GM12878 (cell line): ENCODE measurements around the gene DIS3L2. TPM values are rescaled to one million over a fixed set of nuclear protein-coding genes. Genes with fewer than 3 reads are reported as not detected.

Experiments
- ATAC-seq: fragments of 200-7000 bp; cut with Tn5 transposase; 3 replicates; pipeline ENCODE4 v1.9.1; 2020; ENCODE audit warnings: mild to moderate bottlenecking, moderate library complexity
- BruUV-seq: library from RNA; stranded (reverse); fragments of 400-500 nt; replicated peaks from 2 replicates; lab custom pipeline; 2021; lab: Mats Ljungman, UMichigan
- CTCF ChIA-PET: fragments of 300-600 bp; sonication (Branson Sonifier 250); formaldehyde crosslinking; extraction: SDS; loops from one replicate; lab custom pipeline; 2021; ENCODE audit warnings: inconsistent platforms; lab: Yijun Ruan, JAX
- POLR2A ChIA-PET: fragments of 350-600 bp; formaldehyde crosslinking; extraction: SDS; loops from one replicate; lab custom pipeline; 2021; ENCODE audit warnings: inconsistent platforms; lab: Charles Lee
- RAD21 ChIA-PET: fragments of 300-600 bp; sonication (Branson Sonifier 250); formaldehyde crosslinking; loops from one replicate; lab custom pipeline; 2023; ENCODE audit warnings: antibody characterized with exemption; ENCODE audit not compliant: unreplicated experiment; lab: Charles Lee
- SMC1A ChIA-PET: fragments of 300-600 bp; sonication (Branson Sonifier 250); formaldehyde crosslinking; loops from one replicate; lab custom pipeline; 2023; ENCODE audit not compliant: unreplicated experiment, uncharacterized antibody; lab: Charles Lee
- DNase-seq: peaks from one replicate; pipeline ENCODE4 v3.0.0-alpha.2; 2011; ENCODE audit warnings: low read depth, low spot score
- FAIRE-seq: peaks from 3 replicates; lab custom pipeline; 2011; peaks lifted over from hg19 to GRCh38; lab: Jason Lieb, UNC
- H2AFZ ChIP-seq: 2 replicates; pipeline ENCODE4 v1.6.0; 2011; ENCODE audit warnings: low read depth, low read length, control low read depth; ENCODE audit not compliant: control insufficient read depth
- H3K27ac ChIP-seq: 2 replicates; pipeline ENCODE4 v1.5.1; 2011; ENCODE audit warnings: control low read depth; ENCODE audit not compliant: control insufficient read depth, insufficient read depth
- H3K27me3 ChIP-seq, 2 experiments: replicated peaks in 1 of 2; 2 replicates each; pipeline versions ENCODE4 v1.6.0 to v1.6.1; 2011; ENCODE audit warnings: low read length in 1 of 2; ENCODE audit not compliant: control insufficient read depth in 2 of 2, insufficient read depth in 2 of 2
- H3K36me3 ChIP-seq, 2 experiments: 2 replicates each; pipeline ENCODE4 v1.5.1; 2011; ENCODE audit warnings: low read length in 1 of 2; ENCODE audit not compliant: control insufficient read depth in 2 of 2, insufficient read depth in 2 of 2
- H3K4me1 ChIP-seq: 2 replicates; pipeline ENCODE4 v1.6.1; 2011; ENCODE audit warnings: mild to moderate bottlenecking, low read length, moderate library complexity, mixed read lengths; ENCODE audit not compliant: control insufficient read depth, insufficient read depth
- H3K4me2 ChIP-seq: 2 replicates; pipeline ENCODE4 v1.6.0; 2011; ENCODE audit warnings: control low read depth; ENCODE audit not compliant: control insufficient read depth, insufficient read depth
- H3K4me3 ChIP-seq: fragments of 200-600 bp; sonication (generic); 2 replicates; pipeline ENCODE4 v1.5.1; 2016
- H3K79me2 ChIP-seq: 2 replicates; pipeline ENCODE4 v1.6.0; 2011; ENCODE audit warnings: low read length; ENCODE audit not compliant: control insufficient read depth, insufficient read depth
- H3K9ac ChIP-seq: 2 replicates; pipeline ENCODE4 v1.8.0; 2011; ENCODE audit warnings: low read length, control low read depth, mixed read lengths; ENCODE audit not compliant: control insufficient read depth, insufficient read depth
- H3K9me3 ChIP-seq: replicated peaks from 3 replicates; pipeline ENCODE4 v1.5.1; 2011; ENCODE audit warnings: mild to moderate bottlenecking, low read length; ENCODE audit not compliant: control insufficient read depth, insufficient read depth
- H4K20me1 ChIP-seq: 2 replicates; pipeline ENCODE4 v1.6.0; 2011; ENCODE audit not compliant: control insufficient read depth, insufficient read depth
- ETV6 ChIP-seq, 2 experiments: fragments of 450-650 bp in 1 of 2; IDR thresholded peaks in 1 of 2; conservative IDR thresholded peaks in 1 of 2; 2 replicates each; pipeline ENCODE4 v1.6.1; 2014; ENCODE audit warnings: antibody characterized with exemption in 1 of 2, borderline replicate concordance in 1 of 2, low read depth in 1 of 2, mild to moderate bottlenecking in 1 of 2, moderate library complexity in 1 of 2
- FOXM1 ChIP-seq: IDR thresholded peaks from 2 replicates; pipeline ENCODE4 v1.6.1; 2012; ENCODE audit warnings: low read depth, mild to moderate bottlenecking, inconsistent platforms, low read length, moderate library complexity
- HDAC2 ChIP-seq: fragments of 200-600 bp; sonication (generic); IDR thresholded peaks from 2 replicates; pipeline ENCODE4 v1.6.1; 2017
- HDGF ChIP-seq: fragments of 450-650 bp; IDR thresholded peaks from 2 replicates; pipeline ENCODE4 v1.6.1; 2016; ENCODE audit warnings: antibody characterized with exemption
- IKZF1 ChIP-seq: fragments of 450-650 bp; conservative IDR thresholded peaks from 2 replicates; pipeline ENCODE4 v1.6.1; 2017; ENCODE audit warnings: antibody characterized with exemption, mild to moderate bottlenecking
- LARP7 ChIP-seq: fragments of 450-650 bp; IDR thresholded peaks from 2 replicates; pipeline ENCODE4 v1.6.1; 2017; ENCODE audit warnings: mild to moderate bottlenecking
- NBN ChIP-seq: fragments of 450-650 bp; IDR thresholded peaks from 2 replicates; pipeline ENCODE4 v1.6.1; 2016
- NFYB ChIP-seq: IDR thresholded peaks from 2 replicates; pipeline ENCODE4 v1.6.1; 2011; ENCODE audit warnings: low read depth, mild to moderate bottlenecking, low read length, improper control_type of control experiment, moderate library complexity; ENCODE audit not compliant: insufficient read depth
- SIN3A ChIP-seq: IDR thresholded peaks from 2 replicates; pipeline ENCODE4 v1.6.1; 2012; ENCODE audit warnings: low read depth, low read length, improper control_type of control experiment
- SUPT20H ChIP-seq: IDR thresholded peaks from 2 replicates; pipeline ENCODE4 v1.6.1; 2011; ENCODE audit warnings: low read depth, mild to moderate bottlenecking, low read length, moderate library complexity, borderline replicate concordance; ENCODE audit not compliant: control insufficient read depth
- ZNF384 ChIP-seq: IDR thresholded peaks from 2 replicates; pipeline ENCODE4 v1.6.1; 2012; ENCODE audit warnings: low read depth, mild to moderate bottlenecking, low read length, improper control_type of control experiment, borderline replicate concordance
- WGBS: methylation state at CpG from one replicate; pipeline ENCODE4 v1.1.6; 2016; ENCODE audit warnings: low lambda C conversion rate; ENCODE audit not compliant: insufficient replicate concordance, insufficient coverage; ENCODE audit errors: missing lambda C conversion rate; 5-methylcytosine and 5-hydroxymethylcytosine counted together
- in situ Hi-C: fragments of 300-500 bp; cut with MboI; formaldehyde crosslinking; loops from 9 replicates; pipeline ENCODE4 v1.14.3; 2018; ENCODE audit warnings: mixed read lengths
- intact Hi-C: fragments of 100-400 bp; cut with micrococcal nuclease; formaldehyde crosslinking; loops from one replicate; pipeline ENCODE4 v1.14.2; 2022; ENCODE audit not compliant: unreplicated experiment
- polyA plus RNA-seq, 11 experiments: library from polyadenylated mRNA; depleted of rRNA in 4 of 11; unstranded in 6 of 11; stranded (reverse) in 5 of 11; fragments of >200 nt; fragmentation: Nextera tagmentation in 4 of 11; fragmentation: Illumina TruSeq in 1 of 11; extraction: Ambion mirVana in 4 of 11; extraction: Trizol in 1 of 11; gene quantifications; 1 replicate in 1 of 11; 2 replicates in 10 of 11; pipeline versions ENCODE4 v1.2.1 to v1.2.3, GENCODE V29; 2011 to 2016; ENCODE audit warnings: inconsistent platforms in 2 of 11, missing spikeins in 2 of 11, low read depth in 1 of 11
- total RNA-seq, 4 experiments: library from RNA; depleted of rRNA in 3 of 4; stranded (reverse); fragments of >200 nt in 3 of 4; fragmentation: Illumina TruSeq in 1 of 4; extraction: Trizol in 1 of 4; gene quantifications; 2 replicates each; pipeline versions ENCODE4 v1.2.1 to v1.2.3, GENCODE V29; 2013 to 2021
- TF ChIP-seq, protein P1 (sequence below): fragments of 450-650 bp; IDR thresholded peaks from 2 replicates; pipeline ENCODE4 v1.6.1; 2018; ENCODE audit warnings: mild to moderate bottlenecking, low read depth, moderate library complexity; ENCODE audit not compliant: partially characterized antibody
- TF ChIP-seq, protein P2 (sequence below): IDR thresholded peaks from 2 replicates; pipeline ENCODE4 v1.6.1; 2012; ENCODE audit warnings: mild to moderate bottlenecking, low read depth, low read length

DIS3L2 gene
- total and polyA plus RNA-seq, 10 of the 15 experiments (the other 5 are each of a cell fraction or from before 2014, with no cell fraction given), result 3.5 to 27.1 (median 16.0) TPM

DNA sequence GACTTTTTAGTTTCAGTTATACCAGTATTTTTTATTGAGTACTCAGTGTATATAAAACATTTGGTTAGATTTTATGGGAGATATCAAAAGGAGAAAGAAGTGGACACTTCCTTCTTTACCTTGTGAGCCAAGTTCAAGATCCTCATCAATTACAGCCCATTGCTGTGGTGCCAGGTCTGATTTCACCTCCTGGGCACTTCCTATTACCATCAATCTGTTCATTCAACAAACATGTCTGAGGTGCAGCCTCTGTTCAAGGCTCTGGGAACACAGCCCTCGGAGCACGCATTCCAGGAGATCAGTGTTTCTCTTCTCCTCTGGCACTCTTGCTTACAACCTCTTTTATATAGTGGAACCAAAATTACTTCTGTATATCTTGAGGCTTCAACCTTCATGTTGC, 245.7 kb downstream of the DIS3L2 start:
- ChIA-PET POLR2A (no interaction called here), RAD21 (no interaction called here), CTCF (no interaction called here), SMC1A (no interaction called here)
- Histone ChIP-seq H3K4me1 (peaks cover 2% of the 10 kb centered on the region), H3K27me3 (no peaks in the 10 kb centered on the region), H3K9ac (no peak overlapping the region), H3K79me2 (no peaks in the 10 kb centered on the region), H3K4me2 (no peak overlapping the region), H2AFZ (no peak overlapping the region), H3K36me3 (peaks cover 2 to 6% of the 10 kb centered on the region in 2 experiments; a peak in 2 of 4 replicates), H4K20me1 (no peaks in the 10 kb centered on the region), H3K4me3 (no peak overlapping the region), H3K9me3 (no peaks in the 10 kb centered on the region), H3K27ac (no peak overlapping the region)
- DNase-seq (no peak), FAIRE-seq (no peak), ATAC-seq (no peak)
- intact Hi-C loops, result no loop called here
- TF ChIP-seq SUPT20H (no peak), SIN3A (no peak), IKZF1 (no peak), ETV6 (conservative IDR thresholded peaks at IDR 0.05 in 1 of 2, IDR thresholded peaks at IDR 0.05 in 1 of 2; ENCODE audit: borderline replicate concordance in 1 of 2, low read depth in 1 of 2) (no peak), NFYB (no peak)
- 100% methylated on average over 2 of the region's 2 CpGs for WGBS
- no TSS peak for BruUV-seq
- in situ Hi-C loops, result no loop called here

GRCh38 chr2:232210306-232210705, 248.8 kb downstream of the DIS3L2 start:
- ATAC-seq (no peak), DNase-seq (no peak), FAIRE-seq (no peak)
- RAD21 ChIA-PET, result no interaction called here
- no peak overlapping the region for H3K4me3 ChIP-seq
- intact Hi-C loops (no loop called here), in situ Hi-C loops (no loop called here)
- no TSS peak for BruUV-seq
- peaks cover 7% of the 10 kb centered on the region for H3K4me1 ChIP-seq
- H2AFZ ChIP-seq, result no peak overlapping the region
- SMC1A ChIA-PET, result no interaction called here
- 87% methylated on average over 6 of the region's 6 CpGs for WGBS
- H3K9ac ChIP-seq, result no peak overlapping the region
- no peak overlapping the region for H3K27ac ChIP-seq
- no peaks in the 10 kb centered on the region for H3K27me3 ChIP-seq
- no peaks in the 10 kb centered on the region for H4K20me1 ChIP-seq
- H3K4me2 ChIP-seq, result no peak overlapping the region
- CTCF ChIA-PET, result interaction anchor here (0.7 kb wide), 1 partner anchor 33 kb away, joined by 3 read pairs; no protein-coding TSS in a partner anchor
- H3K9me3 ChIP-seq, result no peaks in the 10 kb centered on the region
- H3K79me2 ChIP-seq, result no peaks in the 10 kb centered on the region
- POLR2A ChIA-PET, result no interaction called here
- peaks cover 2 to 8% of the 10 kb centered on the region in 2 experiments; a peak in 3 of 4 replicates for H3K36me3 ChIP-seq
- TF ChIP-seq, protein P1, sequence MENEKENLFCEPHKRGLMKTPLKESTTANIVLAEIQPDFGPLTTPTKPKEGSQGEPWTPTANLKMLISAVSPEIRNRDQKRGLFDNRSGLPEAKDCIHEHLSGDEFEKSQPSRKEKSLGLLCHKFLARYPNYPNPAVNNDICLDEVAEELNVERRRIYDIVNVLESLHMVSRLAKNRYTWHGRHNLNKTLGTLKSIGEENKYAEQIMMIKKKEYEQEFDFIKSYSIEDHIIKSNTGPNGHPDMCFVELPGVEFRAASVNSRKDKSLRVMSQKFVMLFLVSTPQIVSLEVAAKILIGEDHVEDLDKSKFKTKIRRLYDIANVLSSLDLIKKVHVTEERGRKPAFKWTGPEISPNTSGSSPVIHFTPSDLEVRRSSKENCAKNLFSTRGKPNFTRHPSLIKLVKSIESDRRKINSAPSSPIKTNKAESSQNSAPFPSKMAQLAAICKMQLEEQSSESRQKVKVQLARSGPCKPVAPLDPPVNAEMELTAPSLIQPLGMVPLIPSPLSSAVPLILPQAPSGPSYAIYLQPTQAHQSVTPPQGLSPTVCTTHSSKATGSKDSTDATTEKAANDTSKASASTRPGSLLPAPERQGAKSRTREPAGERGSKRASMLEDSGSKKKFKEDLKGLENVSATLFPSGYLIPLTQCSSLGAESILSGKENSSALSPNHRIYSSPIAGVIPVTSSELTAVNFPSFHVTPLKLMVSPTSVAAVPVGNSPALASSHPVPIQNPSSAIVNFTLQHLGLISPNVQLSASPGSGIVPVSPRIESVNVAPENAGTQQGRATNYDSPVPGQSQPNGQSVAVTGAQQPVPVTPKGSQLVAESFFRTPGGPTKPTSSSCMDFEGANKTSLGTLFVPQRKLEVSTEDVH, result no peak
- TF ChIP-seq HDAC2 (no peak), FOXM1 (no peak), LARP7 (no peak), HDGF (no peak), NBN (no peak), ZNF384 (no peak)
- TF ChIP-seq, protein P2, sequence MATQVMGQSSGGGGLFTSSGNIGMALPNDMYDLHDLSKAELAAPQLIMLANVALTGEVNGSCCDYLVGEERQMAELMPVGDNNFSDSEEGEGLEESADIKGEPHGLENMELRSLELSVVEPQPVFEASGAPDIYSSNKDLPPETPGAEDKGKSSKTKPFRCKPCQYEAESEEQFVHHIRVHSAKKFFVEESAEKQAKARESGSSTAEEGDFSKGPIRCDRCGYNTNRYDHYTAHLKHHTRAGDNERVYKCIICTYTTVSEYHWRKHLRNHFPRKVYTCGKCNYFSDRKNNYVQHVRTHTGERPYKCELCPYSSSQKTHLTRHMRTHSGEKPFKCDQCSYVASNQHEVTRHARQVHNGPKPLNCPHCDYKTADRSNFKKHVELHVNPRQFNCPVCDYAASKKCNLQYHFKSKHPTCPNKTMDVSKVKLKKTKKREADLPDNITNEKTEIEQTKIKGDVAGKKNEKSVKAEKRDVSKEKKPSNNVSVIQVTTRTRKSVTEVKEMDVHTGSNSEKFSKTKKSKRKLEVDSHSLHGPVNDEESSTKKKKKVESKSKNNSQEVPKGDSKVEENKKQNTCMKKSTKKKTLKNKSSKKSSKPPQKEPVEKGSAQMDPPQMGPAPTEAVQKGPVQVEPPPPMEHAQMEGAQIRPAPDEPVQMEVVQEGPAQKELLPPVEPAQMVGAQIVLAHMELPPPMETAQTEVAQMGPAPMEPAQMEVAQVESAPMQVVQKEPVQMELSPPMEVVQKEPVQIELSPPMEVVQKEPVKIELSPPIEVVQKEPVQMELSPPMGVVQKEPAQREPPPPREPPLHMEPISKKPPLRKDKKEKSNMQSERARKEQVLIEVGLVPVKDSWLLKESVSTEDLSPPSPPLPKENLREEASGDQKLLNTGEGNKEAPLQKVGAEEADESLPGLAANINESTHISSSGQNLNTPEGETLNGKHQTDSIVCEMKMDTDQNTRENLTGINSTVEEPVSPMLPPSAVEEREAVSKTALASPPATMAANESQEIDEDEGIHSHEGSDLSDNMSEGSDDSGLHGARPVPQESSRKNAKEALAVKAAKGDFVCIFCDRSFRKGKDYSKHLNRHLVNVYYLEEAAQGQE, result no peak
